HG03135 (cell line): ENCODE results near the gene ST8SIA6.

ENCODE experiments used
- ATAC-seq: cut with Tn5 transposase; IDR thresholded peaks from one replicate; pipeline ENCODE4 v1.9.1; 2021; ENCODE audit warnings: mild to moderate bottlenecking, moderate library complexity; ENCODE audit not compliant: unreplicated experiment

ST8SIA6 gene

DNA sequence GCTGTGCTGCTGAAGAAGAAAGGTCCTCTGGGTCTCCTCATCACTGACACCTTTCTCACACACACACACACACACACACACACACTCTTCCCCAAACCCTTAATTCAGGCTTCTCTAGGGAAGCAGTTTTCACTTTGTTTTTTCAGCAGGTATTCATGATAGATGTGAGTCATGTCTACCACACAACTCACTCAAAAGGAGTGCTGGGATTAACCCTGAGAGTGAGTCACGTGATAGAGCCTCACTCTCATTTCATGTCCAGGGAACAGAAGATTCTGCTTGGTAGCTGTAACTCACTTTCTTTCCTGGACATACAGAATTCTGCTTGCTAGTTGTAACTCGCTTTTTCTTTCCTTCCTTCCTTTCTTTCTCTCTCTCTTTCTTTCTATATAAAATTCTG, 181.0 kb downstream of the ST8SIA6 start:
- no peak for ATAC-seq

DNA sequence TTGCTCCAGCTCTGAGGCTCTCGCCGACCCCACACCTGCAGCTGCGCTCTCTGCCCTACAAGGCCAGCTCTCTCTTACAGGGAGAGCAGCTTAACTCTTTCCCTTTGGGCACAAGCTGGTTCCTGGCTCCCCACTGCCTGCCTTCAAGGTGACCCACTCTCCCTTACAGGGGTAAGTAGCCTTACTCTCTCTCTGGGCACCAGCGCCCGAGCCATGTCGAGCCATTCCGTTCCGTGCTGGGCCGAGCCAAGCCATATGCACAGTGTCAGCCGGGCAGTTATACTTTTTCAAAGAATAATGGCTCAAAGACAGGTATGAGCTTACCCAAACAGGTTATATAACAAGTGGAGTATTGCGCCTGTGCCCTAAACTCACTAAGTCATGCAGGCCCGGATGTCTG, 181.7 kb downstream of the ST8SIA6 start:
- ATAC-seq: no peak
